Hematopoietic multipotent progenitor cell treated with erythropoietin and hydrocortisone succinate and interleukin-3 and kit ligand, for 8 days (in vitro differentiated cells): ENCODE measurements around the gene CAMK2G.
A peak's percentile ranks its signal among the peaks of the same experiment; 100 is the strongest.

Source experiments
- DNase-seq: peaks from one replicate; pipeline ENCODE4 v3.0.0-alpha.2; 2015

CAMK2G gene

GRCh38 chr10:73878365-73878764 is 4.0 kb upstream of the CAMK2G start:
- DNase-seq, result no peak

DNA sequence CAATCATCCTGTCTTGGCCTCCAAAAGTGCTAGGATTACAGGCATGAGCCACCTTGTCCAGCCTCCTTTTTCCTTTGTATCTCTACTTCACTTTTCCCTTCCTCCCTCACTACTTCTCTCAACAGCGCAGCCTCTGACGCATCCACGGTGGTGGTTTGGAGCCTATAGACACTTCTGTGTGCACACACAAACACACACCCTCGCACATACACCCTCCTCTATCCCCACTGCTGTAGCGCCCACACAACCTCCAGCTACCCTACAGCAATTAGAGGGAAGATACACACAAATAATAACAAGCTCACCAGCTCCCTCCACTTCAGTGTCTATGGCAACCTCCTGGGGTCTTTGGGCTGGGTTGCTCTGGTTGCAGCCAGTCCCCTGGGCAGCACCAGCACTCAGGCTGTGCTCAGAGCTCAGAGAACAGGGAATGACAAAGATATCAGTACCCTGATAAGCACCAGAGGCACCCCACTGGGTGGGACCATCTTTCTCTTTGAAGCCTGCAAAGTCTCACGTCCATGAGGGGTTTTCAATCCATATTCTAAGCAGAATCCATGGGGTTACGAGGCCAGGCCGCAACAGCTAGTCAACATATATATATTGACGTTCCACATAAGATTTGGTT is 3.3 kb upstream of the CAMK2G start:
- DNase-seq, result no peak

DNA sequence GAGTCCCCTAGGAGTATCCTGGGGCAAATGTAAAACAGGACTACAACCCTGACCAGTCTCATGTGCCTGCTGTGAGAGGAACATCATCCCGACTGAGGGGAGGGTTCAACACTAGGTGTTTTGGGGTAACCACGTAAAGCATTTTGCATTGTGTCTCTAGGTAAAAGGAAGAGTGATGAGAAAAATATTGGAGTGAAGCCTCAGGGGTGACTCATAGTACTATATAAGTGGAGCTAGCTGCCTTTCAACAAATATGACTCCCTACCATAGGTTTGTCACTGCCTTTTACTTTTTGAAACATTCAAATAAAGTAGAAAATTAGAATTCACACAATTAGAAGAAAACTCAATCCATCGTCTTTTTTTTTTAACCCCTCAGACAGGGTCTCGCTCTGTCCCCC is 2.6 kb upstream of the CAMK2G start:
- no peak for DNase-seq

GRCh38 chr10:73876566-73876965 is 2.2 kb upstream of the CAMK2G start:
- DNase-seq, result no peak

- DNase-seq, result no peak
Observed at GRCh38 chr10:73876157-73876556, 1.8 kb upstream of the CAMK2G start.

GRCh38 chr10:73875139-73875475 is 752 bp upstream of the CAMK2G start:
- no peak for DNase-seq

DNA sequence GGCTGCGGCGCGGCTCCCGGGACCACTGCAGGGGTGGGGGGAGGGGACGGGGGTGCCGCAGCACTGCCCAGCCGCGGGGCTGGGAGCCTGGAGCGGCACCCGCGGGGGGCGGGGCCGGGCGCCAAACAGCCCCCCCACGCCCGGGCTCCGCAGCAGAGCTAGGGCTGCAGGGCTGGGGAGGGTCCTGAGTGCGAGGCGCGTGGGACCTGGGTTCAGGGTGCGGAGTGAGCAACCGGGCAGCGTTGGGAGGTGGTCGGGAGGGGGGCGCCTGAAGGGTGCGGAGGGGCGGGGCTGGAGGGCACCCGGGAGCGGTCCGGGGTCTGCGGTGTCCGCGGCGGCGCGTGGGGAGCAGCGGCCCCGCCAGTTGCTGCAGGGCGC is 528 bp downstream of the CAMK2G start:
- DNase-seq, result no peak

GRCh38 chr10:73873142-73873837 is 1.1 kb downstream of the CAMK2G start:
- DNase-seq, result no peak

GRCh38 chr10:73872190-73872710 is 2.1 kb downstream of the CAMK2G start:
- no peak for DNase-seq

DNA sequence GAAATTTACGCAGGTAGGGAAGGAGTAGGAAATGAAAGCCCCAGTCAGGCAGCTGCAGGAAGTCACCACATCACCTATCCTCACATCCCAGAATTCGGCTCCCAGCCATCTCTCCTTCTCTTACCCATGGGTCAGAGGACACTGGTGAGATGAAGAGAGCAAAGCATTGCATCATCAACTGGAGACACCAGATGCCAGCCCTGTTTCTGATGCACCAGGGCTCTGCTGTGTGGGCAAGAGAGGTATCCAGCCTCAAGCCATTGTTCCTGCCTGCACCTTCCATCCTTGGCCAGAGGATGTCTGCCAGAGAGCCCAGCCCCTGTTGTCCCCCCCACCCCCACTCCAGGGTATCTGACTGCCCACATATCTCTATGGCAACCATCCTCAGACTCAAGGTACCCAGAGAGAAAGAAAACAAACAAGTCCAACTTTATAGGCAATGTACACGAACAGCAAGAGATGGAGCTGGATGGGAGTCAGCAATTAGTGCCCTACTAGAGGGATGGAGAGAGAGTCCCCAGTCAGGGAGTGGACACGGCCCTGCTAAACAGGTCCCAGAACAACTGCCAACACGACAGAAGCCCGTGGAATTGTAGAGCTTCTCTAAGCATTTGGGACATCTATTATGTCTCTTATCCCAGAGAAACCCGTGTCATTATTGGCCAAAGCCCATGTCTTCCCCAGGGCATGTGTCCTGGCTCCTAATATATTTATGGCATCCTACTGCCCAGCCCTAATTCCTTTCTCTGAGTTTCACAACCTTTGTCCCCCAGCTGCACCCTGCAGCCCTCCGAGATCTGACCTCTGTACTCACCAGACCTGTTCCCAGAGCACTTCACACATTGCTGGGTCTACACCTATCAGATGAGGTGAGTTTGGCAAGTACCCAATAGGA is 2.8 kb downstream of the CAMK2G start:
- DNase-seq, result no peak

- no peak for DNase-seq
Observed at GRCh38 chr10:73868655-73869195, 5.6 kb downstream of the CAMK2G start.

GRCh38 chr10:73867871-73868631 is 6.3 kb downstream of the CAMK2G start:
- DNase-seq, result no peak

DNA sequence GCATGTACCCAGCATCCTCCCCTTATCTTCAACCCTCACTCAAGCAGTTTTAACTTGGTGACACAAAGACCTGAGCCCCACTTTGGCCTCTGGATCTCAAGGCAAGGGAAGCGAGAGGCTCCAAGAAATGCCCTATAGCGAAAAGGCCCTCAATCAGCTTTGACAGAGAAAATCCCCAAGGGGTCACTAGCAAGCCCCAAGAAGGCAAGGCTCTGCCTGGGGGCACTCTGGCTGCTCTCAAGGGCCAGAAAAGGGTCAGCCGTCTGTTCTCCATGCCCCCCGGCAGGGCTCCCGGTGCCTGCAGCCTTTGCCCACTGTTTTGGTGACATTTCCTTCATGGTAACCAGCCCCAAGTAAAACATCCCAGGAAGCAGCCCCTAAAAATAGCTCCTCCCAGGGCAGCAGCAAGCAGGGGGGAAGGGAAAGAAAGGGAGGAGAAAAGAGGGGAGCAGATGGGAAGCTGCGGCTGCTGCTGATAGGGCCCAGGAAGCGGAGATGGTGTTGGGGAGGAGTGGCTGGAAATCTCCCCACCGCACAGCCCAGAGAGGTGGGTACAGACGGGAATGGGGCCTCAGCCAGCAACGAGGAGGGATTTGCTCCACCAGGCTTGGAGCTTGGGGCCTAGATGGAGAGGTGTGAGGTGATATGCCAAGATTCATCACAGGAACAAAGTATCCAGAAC is 7.1 kb downstream of the CAMK2G start:
- DNase-seq, result no peak

- DNase-seq, result no peak
Observed at GRCh38 chr10:73866621-73867020, 7.7 kb downstream of the CAMK2G start.

- peak; percentile 21 for DNase-seq
Observed at GRCh38 chr10:73865459-73866442, 8.6 kb downstream of the CAMK2G start.

GRCh38 chr10:73865107-73865458 is 9.3 kb downstream of the CAMK2G start:
- no peak for DNase-seq

DNA sequence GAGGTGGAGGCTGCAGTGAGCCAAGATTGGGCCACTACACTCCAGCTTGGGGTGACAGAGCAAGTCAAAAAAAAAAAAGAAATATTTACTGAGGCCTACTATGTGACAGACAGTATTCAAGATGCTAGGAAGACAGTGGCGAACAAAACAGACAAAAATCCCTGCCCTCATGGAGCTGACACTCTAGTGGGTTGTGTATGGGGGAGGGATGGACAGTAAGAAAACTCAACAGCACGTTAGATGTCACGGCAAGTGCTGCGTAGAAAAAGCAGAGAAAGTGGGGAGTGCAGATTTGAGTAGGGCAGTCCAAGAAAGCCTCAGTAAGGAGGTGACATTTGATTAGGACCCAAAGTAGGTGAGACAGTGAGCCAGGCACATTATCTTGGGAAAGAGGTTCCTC is 10.1 kb downstream of the CAMK2G start:
- no peak for DNase-seq

DNA sequence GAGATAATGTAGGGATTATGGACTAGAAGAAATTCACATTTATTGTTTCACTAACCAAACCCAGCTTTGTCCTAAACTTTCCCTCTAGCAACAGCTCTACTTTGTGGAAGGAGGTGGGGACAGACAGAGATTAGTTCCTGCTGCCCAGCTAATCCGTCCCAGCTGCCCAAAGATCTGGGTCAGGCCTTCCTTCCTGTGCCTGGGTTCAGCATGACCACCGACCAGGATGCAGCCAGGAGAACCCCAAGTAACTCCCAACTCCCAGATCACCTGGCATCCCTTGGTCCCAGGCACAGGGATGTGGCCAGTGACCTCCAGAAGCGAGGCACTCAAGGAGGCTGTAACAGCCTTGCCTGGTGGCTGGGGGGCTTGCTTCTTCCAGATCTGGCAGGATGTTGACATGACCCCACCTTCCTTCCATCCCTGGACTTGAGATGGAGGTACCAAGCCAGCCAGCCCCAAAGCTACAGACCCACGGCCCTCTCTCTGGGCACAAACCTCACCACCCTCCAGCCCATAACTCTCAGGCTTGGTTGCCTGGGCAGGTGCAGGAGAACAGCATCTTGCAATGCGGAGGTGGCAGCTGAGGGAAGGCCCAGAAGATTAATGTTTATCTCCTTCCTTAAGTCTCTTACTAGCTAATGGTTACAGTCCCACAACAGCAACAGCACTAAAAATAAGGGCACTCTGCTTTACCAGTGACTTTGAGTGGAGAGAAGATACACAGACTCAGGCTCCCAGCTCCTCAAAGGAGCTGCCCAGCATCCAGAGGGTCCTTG is 11.1 kb downstream of the CAMK2G start:
- no peak for DNase-seq

GRCh38 chr10:73862011-73862410 is 12.3 kb downstream of the CAMK2G start:
- no peak for DNase-seq
